ENCODE measurements around the gene HEATR9. TPM values are rescaled to one million over a fixed set of nuclear protein-coding genes. Genes with fewer than 3 reads are reported as not detected.

HEATR9 gene, protein sequence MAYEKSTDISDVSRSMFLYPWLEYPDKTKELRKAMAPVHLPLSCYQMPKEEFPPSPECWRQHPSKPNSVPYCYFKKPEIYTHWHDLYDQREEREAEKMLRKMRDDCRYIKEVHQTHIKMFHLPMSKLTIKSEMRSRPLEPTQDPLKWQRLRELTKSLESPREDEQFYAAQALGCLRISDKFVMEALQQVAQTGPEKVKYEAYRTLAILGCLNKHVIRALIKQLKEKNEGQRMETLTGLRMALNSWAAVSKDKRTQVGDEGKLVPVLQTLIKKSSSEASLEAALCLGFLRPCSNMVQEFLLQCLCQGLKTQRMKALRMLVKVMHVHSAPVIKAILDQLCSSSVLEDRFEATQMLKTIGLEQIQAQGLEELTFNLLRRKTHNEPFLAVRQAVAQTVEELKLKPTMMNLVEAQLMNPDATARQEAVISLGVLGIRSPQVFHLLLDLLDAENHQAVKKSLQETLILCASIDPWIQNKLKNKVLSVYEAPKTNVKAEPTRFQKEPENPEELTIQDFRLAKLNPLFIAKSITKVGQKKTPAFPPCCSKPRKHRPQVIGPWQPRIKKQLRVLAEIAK
- not detected in 2 replicates for total RNA-seq

GRCh38 chr17:35868737-35869136 is at the start of gene HEATR9:
Gene HEATR9 (minus strand): TSS chr17:35868891. CDS start chr17:35868742, 149 bp downstream.

DNA sequence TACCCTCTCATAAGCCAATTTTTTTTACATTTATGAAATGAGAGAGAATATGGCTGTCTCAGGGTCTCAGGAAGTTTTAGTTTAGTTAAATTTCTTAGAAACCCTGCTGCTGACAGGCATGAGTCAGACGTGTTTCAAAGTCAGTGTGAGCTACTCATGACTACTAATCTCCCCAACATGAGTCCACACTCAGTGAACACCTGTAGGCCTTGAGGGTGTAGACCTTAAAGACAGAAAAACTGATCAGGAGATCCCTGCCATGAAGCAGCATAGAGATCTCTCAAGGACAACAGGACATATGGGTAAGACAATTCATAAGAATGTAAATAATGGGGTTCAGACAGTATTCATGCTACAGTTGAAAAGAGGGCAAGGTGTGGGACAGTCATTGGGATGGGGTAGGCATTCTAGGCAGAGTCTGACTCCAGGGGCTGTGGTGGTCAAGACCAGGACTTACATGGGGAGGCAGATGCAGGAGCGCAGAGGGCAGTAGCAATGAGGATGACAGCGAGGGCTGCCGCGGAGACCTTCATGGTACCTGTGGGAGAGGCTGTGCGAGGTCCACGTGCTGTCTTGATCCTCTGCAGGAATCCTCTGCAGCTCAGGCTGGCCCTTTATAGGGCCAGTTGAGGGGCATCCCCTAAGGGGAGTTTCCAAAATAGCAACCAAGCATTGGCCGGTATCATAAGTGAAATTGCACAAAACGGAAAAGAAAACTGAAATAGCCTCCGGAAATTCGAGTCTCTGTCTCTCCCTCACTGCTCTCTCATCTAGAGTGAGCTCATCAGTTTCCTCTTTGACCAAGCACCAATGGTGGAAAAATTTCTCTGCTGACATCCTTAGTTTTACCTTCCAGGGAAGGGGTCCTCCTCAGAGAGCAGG is 11.3 kb upstream of the HEATR9 start, which contains the start of gene CCL5:
Gene CCL5 (minus strand): TSS at position 588 of the 882 bp plus-strand sequence.

GRCh38 chr17:35808962-35809854 is 59.5 kb downstream of the HEATR9 start, which contains the start of gene TAF15:
Gene TAF15 (plus strand): TSS chr17:35809484. CDS start chr17:35809570, 86 bp downstream.

Small RNA genes within 50 kb of the gene (small RNA-seq; reads per million reads assigned to genes)
- gene RF00100 = 151 reads per million, percentile 98 among the genes with 10 or more reads in this experiment

Other genes starting within 250 kb of the HEATR9 start
- gene RASL10B, start 137.3 kb downstream of the HEATR9 start, total RNA-seq = 0.91 and 1.4 TPM in 2 replicates
- under 0.01 TPM in 1 of 2 replicates, not detected in the other for gene GAS2L2, start 115.7 kb downstream of the HEATR9 start, total RNA-seq
- gene C17orf50, start 108.0 kb downstream of the HEATR9 start, total RNA-seq = not detected in 2 replicates
- gene MMP28, start 73.2 kb downstream of the HEATR9 start, total RNA-seq = 0.26 and 1.2 TPM in 2 replicates
- gene TAF15, start 59.4 kb downstream of the HEATR9 start, total RNA-seq = 50.0 and 52.3 TPM in 2 replicates
- 0.13 and 0.43 TPM in 2 replicates for gene CCL5, start 11.5 kb upstream of the HEATR9 start, total RNA-seq
- 0.32 TPM in 1 of 2 replicates, not detected in the other for gene RDM1, start 61.9 kb upstream of the HEATR9 start, total RNA-seq
- gene LYZL6, start 74.8 kb upstream of the HEATR9 start, total RNA-seq = not detected in 2 replicates
- not detected in 2 replicates for gene CCL16, start 112.6 kb upstream of the HEATR9 start, total RNA-seq
- not detected in 2 replicates for gene CCL14, start 117.8 kb upstream of the HEATR9 start, total RNA-seq
- not detected in 2 replicates for gene CCL15, start 132.7 kb upstream of the HEATR9 start, total RNA-seq
- not detected in 2 replicates for gene CCL23, start 149.1 kb upstream of the HEATR9 start, total RNA-seq
- not detected in 2 replicates for gene CCL18, start 195.4 kb upstream of the HEATR9 start, total RNA-seq
- not detected in 2 replicates for gene CCL3, start 221.3 kb upstream of the HEATR9 start, total RNA-seq
- not detected in 2 replicates for gene CCL4, start 234.9 kb upstream of the HEATR9 start, total RNA-seq

Measured in articular chondrocyte of knee joint (primary cell).